Endothelial cell of umbilical vein (primary cell): ENCODE data around the gene KCNMA1. TPM values are rescaled to one million over a fixed set of nuclear protein-coding genes. Genes with fewer than 3 reads are reported as not detected.

Experiments used
- BruUV-seq: library from RNA; stranded (reverse); fragments of 400-500 nt; replicated peaks from 2 replicates; lab custom pipeline; 2021; lab: Mats Ljungman, UMichigan
- CTCF ChIA-PET: fragments of 300-600, 350-600 bp; sonication (Branson Sonifier 250); formaldehyde crosslinking; loops from one replicate; lab custom pipeline; 2021; ENCODE audit warnings: antibody characterized with exemption, inconsistent platforms; lab: Charles Lee
- POLR2A ChIA-PET: fragments of 300-600, 350-600 bp; sonication (Branson Sonifier 250); formaldehyde crosslinking; loops from one replicate; lab custom pipeline; 2021; ENCODE audit warnings: antibody characterized with exemption, inconsistent platforms; lab: Charles Lee
- DNase-seq: peaks from one replicate; pipeline ENCODE4 v3.0.0-alpha.2; 2011; ENCODE audit warnings: low read depth, low spot score
- FAIRE-seq: peaks from 2 replicates; lab custom pipeline; 2011; peaks lifted over from hg19 to GRCh38; lab: Jason Lieb, UNC
- H2AFZ ChIP-seq: 2 replicates; pipeline ENCODE4 v1.6.0; 2012; ENCODE audit warnings: low read depth, low read length, control low read depth, inconsistent platforms
- H3K27ac ChIP-seq: 2 replicates; pipeline ENCODE4 v1.5.1; 2011; ENCODE audit warnings: low read depth, mild to moderate bottlenecking, control low read depth, low read length, moderate library complexity; ENCODE audit not compliant: insufficient read depth
- H3K27me3 ChIP-seq, 2 experiments: 2 replicates each; pipeline versions ENCODE4 v1.6.0 to v1.6.1; 2011; ENCODE audit warnings: low read length in 2 of 2, mixed read lengths in 1 of 2; ENCODE audit not compliant: control insufficient read depth in 2 of 2, insufficient read depth in 2 of 2
- H3K36me3 ChIP-seq, 2 experiments: 2 replicates in 1 of 2; 3 replicates in 1 of 2; pipeline ENCODE4 v1.5.1; 2011; ENCODE audit warnings: low read length in 2 of 2, mild to moderate bottlenecking in 1 of 2, moderate library complexity in 1 of 2; ENCODE audit not compliant: control insufficient read depth in 2 of 2, insufficient read depth in 2 of 2; ENCODE audit errors: extremely low read depth in 1 of 2
- H3K4me1 ChIP-seq: 3 replicates; pipeline ENCODE4 v1.5.1; 2011; ENCODE audit warnings: mild to moderate bottlenecking, low read length; ENCODE audit not compliant: control insufficient read depth, insufficient read depth; ENCODE audit errors: extremely low read depth
- H3K4me2 ChIP-seq: 2 replicates; pipeline ENCODE4 v1.6.1; 2011; ENCODE audit warnings: low read length, control low read depth, mixed read lengths; ENCODE audit not compliant: insufficient read depth
- H3K4me3 ChIP-seq, 3 experiments: fragments of 200-600 bp in 1 of 3; sonication (generic), shearing (Covaris generic) in 1 of 3; replicated peaks in 1 of 3; 2 replicates each; pipeline ENCODE4 v1.5.1; 2011 to 2016; ENCODE audit warnings: control low read depth in 3 of 3, low read length in 3 of 3, mild to moderate bottlenecking in 2 of 3, inconsistent platforms in 1 of 3, low read depth in 1 of 3, moderate library complexity in 1 of 3; ENCODE audit not compliant: insufficient read depth in 1 of 3
- H3K79me2 ChIP-seq: 2 replicates; pipeline ENCODE4 v1.6.0; 2012; ENCODE audit warnings: low read length, inconsistent platforms; ENCODE audit not compliant: control insufficient read depth, insufficient read depth
- H3K9ac ChIP-seq: replicated peaks from 2 replicates; pipeline ENCODE3; 2011; ENCODE audit warnings: low read length, control low read depth; ENCODE audit not compliant: insufficient read depth; ENCODE audit errors: extremely low read depth
- H3K9me1 ChIP-seq: replicated peaks from 3 replicates; pipeline ENCODE4 v1.6.0; 2011; ENCODE audit warnings: mild to moderate bottlenecking, low read length; ENCODE audit not compliant: control insufficient read depth, insufficient read depth; ENCODE audit errors: extremely low read depth
- H3K9me3 ChIP-seq: replicated peaks from 2 replicates; pipeline ENCODE4 v1.5.1; 2012; ENCODE audit warnings: low read length, inconsistent platforms; ENCODE audit not compliant: control insufficient read depth, insufficient read depth
- H4K20me1 ChIP-seq: replicated peaks from 2 replicates; pipeline ENCODE3; 2011; ENCODE audit warnings: mild to moderate bottlenecking, low read length; ENCODE audit not compliant: control insufficient read depth, insufficient read depth; ENCODE audit errors: extremely low read depth
- CTCF ChIP-seq, 2 donors: IDR thresholded peaks; 1 replicate in 1 of 2; 2 replicates in 1 of 2; pipeline ENCODE4 v1.5.1; 2011; ENCODE audit warnings: low read length in 2 of 2, mild to moderate bottlenecking in 2 of 2, moderate library complexity in 2 of 2, control low read depth in 1 of 2, inconsistent platforms in 1 of 2, low read depth in 1 of 2; ENCODE audit not compliant: insufficient read depth in 1 of 2; ENCODE audit errors: extremely low read depth in 1 of 2
- EZH2 ChIP-seq: IDR thresholded peaks from 2 replicates; pipeline ENCODE4 v1.6.1; 2012; ENCODE audit warnings: borderline replicate concordance, low read depth, mild to moderate bottlenecking, moderate library complexity, low read length, inconsistent platforms; ENCODE audit not compliant: severe bottlenecking
- FOS ChIP-seq: IDR thresholded peaks from 2 replicates; pipeline ENCODE4 v1.6.1; 2011; ENCODE audit warnings: mild to moderate bottlenecking, low read length, moderate library complexity, borderline replicate concordance; ENCODE audit not compliant: insufficient read depth
- GATA2 ChIP-seq: IDR thresholded peaks from 2 replicates; pipeline ENCODE4 v1.7.0; 2011; ENCODE audit warnings: low read depth, mild to moderate bottlenecking, moderate library complexity, mixed read lengths, low read length; ENCODE audit not compliant: insufficient read length, insufficient read depth
- JUN ChIP-seq: IDR thresholded peaks from 2 replicates; pipeline ENCODE4 v1.6.1; 2011; ENCODE audit warnings: borderline replicate concordance, low read depth; ENCODE audit not compliant: insufficient read length, insufficient read depth
- MAX ChIP-seq: IDR thresholded peaks from 2 replicates; pipeline ENCODE4 v1.6.1; 2011; ENCODE audit not compliant: insufficient read depth, insufficient read length
- MYC ChIP-seq: IDR thresholded peaks from one replicate; pipeline ENCODE4 v1.6.1; 2011; ENCODE audit warnings: mild to moderate bottlenecking, low read depth, low read length
- POLR2A ChIP-seq: IDR thresholded peaks from 2 replicates; pipeline ENCODE4 v1.6.1; 2012; ENCODE audit warnings: low read depth, mild to moderate bottlenecking, control low read depth, low read length
- POLR2AphosphoS5 ChIP-seq: IDR thresholded peaks from 2 replicates; pipeline ENCODE4 v1.6.1; 2012; ENCODE audit warnings: low read depth, mild to moderate bottlenecking, control low read depth, low read length, moderate library complexity; ENCODE audit not compliant: insufficient read depth
- dilution Hi-C: fragments of 300-500 bp; cut with MboI; formaldehyde crosslinking; loops from one replicate; pipeline ENCODE4 v1.15.0; 2019; ENCODE audit warnings: low sequenced_read_pairs; ENCODE audit not compliant: extremely low pct_ligation_motif_present
- intact Hi-C: fragments of 100-400 bp; cut with micrococcal nuclease; formaldehyde crosslinking; loops from one replicate; pipeline ENCODE4 v1.10.0; 2022
- polyA plus RNA-seq, 4 experiments: library from polyadenylated mRNA; depleted of rRNA in 3 of 4; stranded (reverse) in 3 of 4; unstranded in 1 of 4; fragments of >200 nt; gene quantifications; 2 replicates each; pipeline versions ENCODE4 v1.2.1 to v1.2.3, GENCODE V29; 2011 to 2012; ENCODE audit warnings: missing spikeins in 1 of 4
- total RNA-seq: library from RNA; stranded (reverse); gene quantifications from 2 replicates; pipeline ENCODE4 v1.2.3, GENCODE V29; 2021

The KCNMA1 gene
- total and polyA plus RNA-seq, 2 donors (not counting 3 experiments of a cell fraction or from before 2014, with no cell fraction given): 0.10 to 0.82 TPM

DNA sequence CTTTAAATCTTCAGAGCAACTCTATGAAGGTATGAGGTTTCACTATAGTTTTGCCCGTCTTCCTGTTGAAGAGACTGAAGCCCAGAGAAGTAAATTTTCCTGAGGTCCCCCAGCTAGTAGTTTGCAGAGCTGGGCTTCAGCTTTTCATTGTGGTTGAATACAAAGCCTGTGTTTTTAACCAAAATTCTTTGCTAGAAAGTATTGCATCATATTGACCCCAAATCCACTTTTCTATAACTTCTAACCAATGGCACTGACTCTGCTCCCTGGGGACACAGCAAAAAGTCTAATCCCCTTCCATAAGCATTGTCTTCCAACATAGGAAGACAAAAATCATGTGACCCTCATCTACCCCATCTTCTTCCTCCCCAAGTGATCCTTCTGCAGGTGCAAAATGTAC, 93.0 kb downstream of the KCNMA1 start:
- ChIA-PET CTCF (no interaction called here), POLR2A (no interaction called here)
- H3K27me3 ChIP-seq: peaks cover 0 to 3% of the 10 kb centered on the region in 2 experiments
- no peaks in the 10 kb centered on the region for H3K9me3 ChIP-seq
- H4K20me1 ChIP-seq: no peaks in the 10 kb centered on the region
- TF ChIP-seq JUN (no peak), EZH2 (no peak), POLR2A (no peak), CTCF (IDR thresholded peaks at IDR 0.05; ENCODE audit: extremely low read depth in 1 of 2, insufficient read depth in 1 of 2, low read depth in 1 of 2, low read length in 2 of 2) (no peak), GATA2 (no peak), MYC (no peak), POLR2AphosphoS5 (no peak), MAX (no peak), FOS (no peak)
- H3K4me3 ChIP-seq: no peak overlapping the region
- no peaks in the 10 kb centered on the region for H3K9me1 ChIP-seq
- no peak overlapping the region for H2AFZ ChIP-seq
- H3K9ac ChIP-seq: no peak overlapping the region
- no peaks in the 10 kb centered on the region for H3K36me3 ChIP-seq
- no peaks in the 10 kb centered on the region for H3K79me2 ChIP-seq
- intact Hi-C loops: no loop called here
- dilution Hi-C loops: no loop called here
- no peaks in the 10 kb centered on the region for H3K4me1 ChIP-seq
- BruUV-seq: no TSS peak
- H3K27ac ChIP-seq: no peak overlapping the region
- FAIRE-seq (no peak), DNase-seq (no peak)
- H3K4me2 ChIP-seq: no peak overlapping the region
